B cell (primary cell): ENCODE measurements around the gene THSD4. TPM values are rescaled to one million over a fixed set of nuclear protein-coding genes. Genes with fewer than 3 reads are reported as not detected.

ENCODE experiments used
- ATAC-seq: fragments of 200-7000 bp; cut with Tn5 transposase; one replicate; pipeline ENCODE4 v1.10.0; 2021; ENCODE audit warnings: low read depth, mild to moderate bottlenecking, moderate number of reproducible peaks, moderate library complexity
- CTCF ChIA-PET: fragments of 350-600 bp; sonication (Branson Sonifier 250); formaldehyde crosslinking; loops from one replicate; lab custom pipeline; 2021; ENCODE audit warnings: antibody characterized with exemption, inconsistent platforms; lab: Charles Lee
- POLR2A ChIA-PET: fragments of 350-600 bp; sonication (Branson Sonifier 250); formaldehyde crosslinking; loops from one replicate; lab custom pipeline; 2021; ENCODE audit warnings: antibody characterized with exemption; lab: Charles Lee
- DNase-seq: peaks from one replicate; pipeline ENCODE4 v3.0.0; 2013
- H2AFZ ChIP-seq: 2 replicates; pipeline ENCODE4 v1.6.1; 2012; ENCODE audit warnings: mild to moderate bottlenecking, low read depth, low read length; ENCODE audit not compliant: insufficient read depth, poor library complexity, severe bottlenecking
- H3K27ac ChIP-seq, 2 donors: 1 replicate in 1 of 2; 2 replicates in 1 of 2; pipeline ENCODE4 v1.5.1; 2012 to 2013; ENCODE audit warnings: low read length in 2 of 2, mild to moderate bottlenecking in 2 of 2, moderate library complexity in 1 of 2
- H3K27me3 ChIP-seq, 4 experiments: fragments of 200-600 bp in 1 of 4; sonication (generic) in 1 of 4; replicated peaks in 1 of 4; 1 replicate in 2 of 4; 2 replicates in 2 of 4; pipeline versions ENCODE4 v1.6.1 to v1.7.0; 2013 to 2016; ENCODE audit warnings: low read length in 3 of 4, mild to moderate bottlenecking in 2 of 4, mixed read lengths in 1 of 4, moderate library complexity in 1 of 4; ENCODE audit not compliant: insufficient read depth in 4 of 4, control insufficient read depth in 3 of 4; ENCODE audit errors: control extremely low read depth in 1 of 4
- H3K36me3 ChIP-seq, 2 experiments: replicated peaks in 1 of 2; 1 replicate in 1 of 2; 2 replicates in 1 of 2; pipeline versions ENCODE4 v1.6.1 to v1.7.1; 2013; ENCODE audit warnings: low read length in 1 of 2; ENCODE audit not compliant: insufficient read depth in 2 of 2, control insufficient read depth in 1 of 2; ENCODE audit errors: control extremely low read depth in 1 of 2, extremely low read depth in 1 of 2
- H3K4me1 ChIP-seq, 2 donors: fragments of 200-600 bp in 1 of 2; sonication (generic) in 1 of 2; 1 replicate in 1 of 2; 2 replicates in 1 of 2; pipeline versions ENCODE4 v1.5.1 to v1.6.1; 2013 to 2017; ENCODE audit warnings: low read length in 2 of 2; ENCODE audit not compliant: control insufficient read depth in 2 of 2, insufficient read depth in 2 of 2
- H3K4me2 ChIP-seq: replicated peaks from 2 replicates; pipeline ENCODE3; 2012; ENCODE audit warnings: mild to moderate bottlenecking, low read depth, low read length; ENCODE audit not compliant: poor library complexity, severe bottlenecking
- H3K4me3 ChIP-seq, 5 experiments: fragments of 200-600 bp in 1 of 5; sonication (generic) in 1 of 5; 1 replicate in 3 of 5; 2 replicates in 2 of 5; pipeline versions ENCODE4 v1.5.1 to v1.7.0; 2011 to 2016; ENCODE audit warnings: low read length in 4 of 5, mild to moderate bottlenecking in 4 of 5, low read depth in 2 of 5, control low read depth in 1 of 5, moderate library complexity in 1 of 5; ENCODE audit not compliant: insufficient read depth in 1 of 5; ENCODE audit errors: control extremely low read depth in 1 of 5, extremely low read depth in 1 of 5
- H3K79me2 ChIP-seq: fragments of 200-600 bp; sonication (generic); one replicate; pipeline ENCODE4 v1.6.0; 2016; ENCODE audit warnings: low read length; ENCODE audit not compliant: control insufficient read depth, insufficient read depth
- H3K9ac ChIP-seq: fragments of 200-600 bp; sonication (generic); 2 replicates; pipeline ENCODE4 v1.6.1; 2017; ENCODE audit warnings: mild to moderate bottlenecking, low read length, moderate library complexity
- H3K9me3 ChIP-seq, 3 donors: one replicate each; pipeline versions ENCODE4 v1.6.1 to v1.7.1; 2013; ENCODE audit warnings: low read length in 2 of 3; ENCODE audit not compliant: control insufficient read depth in 2 of 3, insufficient read depth in 1 of 3; ENCODE audit errors: control extremely low read depth in 1 of 3
- H4K20me1 ChIP-seq: 2 replicates; pipeline ENCODE4 v1.6.0; 2012; ENCODE audit warnings: mild to moderate bottlenecking, low read length; ENCODE audit not compliant: insufficient read depth, control insufficient read depth, poor library complexity, severe bottlenecking
- H3K27ac Mint-ChIP-seq: one replicate; pipeline ENCODE4 v1.8.0; 2021; ENCODE audit warnings: mixed read lengths
- H3K27me3 Mint-ChIP-seq: one replicate; pipeline ENCODE4 v1.8.0; 2021; ENCODE audit warnings: mixed read lengths
- H3K4me1 Mint-ChIP-seq: one replicate; pipeline ENCODE4 v1.8.0; 2021; ENCODE audit warnings: mixed read lengths
- H3K4me3 Mint-ChIP-seq: one replicate; pipeline ENCODE4 v1.8.0; 2021; ENCODE audit warnings: mixed read lengths
- H3K9me3 Mint-ChIP-seq: one replicate; pipeline ENCODE4 v1.8.0; 2022; ENCODE audit warnings: mixed read lengths; ENCODE audit not compliant: insufficient read depth
- EZH2 ChIP-seq: IDR thresholded peaks from 2 replicates; pipeline ENCODE4 v1.6.1; 2012; ENCODE audit warnings: borderline replicate concordance, low read depth, mild to moderate bottlenecking, moderate library complexity, low read length; ENCODE audit not compliant: insufficient read depth, poor library complexity, severe bottlenecking
- WGBS: methylation state at CpG from one replicate; pipeline ENCODE4 v1.1.5; 2013; ENCODE audit warnings: missing lambda C conversion rate; ENCODE audit not compliant: insufficient coverage; 5-methylcytosine and 5-hydroxymethylcytosine counted together
- intact Hi-C: fragments of 100-400 bp; cut with micrococcal nuclease; formaldehyde crosslinking; loops from one replicate; pipeline ENCODE4 v1.10.0; 2022
- polyA plus RNA-seq: library from polyadenylated mRNA; depleted of rRNA; stranded (reverse); fragments of >200 nt; gene quantifications from 2 replicates; pipeline ENCODE4 v1.2.3, GENCODE V29; 2012
- total RNA-seq, 2 donors: library from RNA; stranded (reverse); fragments of 120-200 nt in 1 of 2; gene quantifications; 1 replicate in 1 of 2; 2 replicates in 1 of 2; pipeline versions ENCODE4 v1.2.3 to v1.2.4, GENCODE V29; 2013 to 2022
- TF ChIP-seq, protein P1 (sequence below): fragments of 200-600 bp; IDR thresholded peaks from one replicate; pipeline ENCODE4 v1.8.0; 2022; ENCODE audit warnings: antibody characterized with exemption, mild to moderate bottlenecking

Gene THSD4
- total and polyA plus RNA-seq, 2 donors (not counting 1 experiment from before 2014, with no cell fraction given): not detected

DNA sequence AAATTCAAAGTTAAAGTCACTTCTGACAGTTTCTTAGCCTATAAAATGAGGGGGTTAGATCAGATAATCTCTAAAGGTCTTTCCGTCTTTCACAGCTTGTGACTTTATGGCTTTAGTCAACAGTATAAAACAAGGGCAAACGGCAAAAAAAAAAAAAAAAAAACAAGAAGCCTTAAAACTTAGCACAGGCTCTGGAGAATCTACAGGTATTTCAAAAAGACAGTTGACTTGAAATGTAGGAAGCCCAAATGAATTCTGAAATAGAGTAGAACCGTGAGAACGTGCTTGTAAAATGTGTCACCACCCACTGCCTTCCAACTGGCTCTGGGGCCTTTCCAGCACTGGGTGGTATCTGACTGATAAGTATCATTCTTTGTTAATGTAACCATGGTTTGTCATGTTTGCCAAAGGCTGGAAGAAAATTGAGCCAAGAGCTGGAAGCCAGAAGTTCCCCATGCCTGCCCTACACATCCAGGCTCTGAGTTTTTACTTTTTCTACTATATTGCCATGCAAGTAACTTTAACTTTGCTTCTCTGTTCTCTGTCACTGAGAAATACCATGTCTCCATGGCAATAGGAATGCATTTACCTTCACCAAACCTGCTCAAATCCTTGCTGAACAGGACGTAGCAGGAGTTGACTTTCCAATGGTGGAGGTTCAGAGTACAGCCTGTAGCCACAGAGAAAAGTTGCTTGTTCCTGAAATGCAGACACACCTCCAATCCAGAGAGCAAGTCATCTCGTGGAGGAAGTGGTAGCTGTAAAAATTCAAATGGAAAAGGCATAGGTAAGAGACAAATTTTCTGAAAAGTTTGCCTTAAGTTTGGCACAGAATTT, 35.8 kb upstream of the THSD4 start:
- ATAC-seq (no peak), DNase-seq (no peak)
- no peak overlapping the region for H3K27ac ChIP-seq
- Mint-ChIP-seq H3K4me3 (no peak overlapping the region), H3K27me3 (peaks cover 14% of the 10 kb centered on the region), H3K27ac (no peak overlapping the region), H3K4me1 (no peaks in the 10 kb centered on the region), H3K9me3 (peaks cover 7% of the 10 kb centered on the region)
- TF ChIP-seq, protein P1, sequence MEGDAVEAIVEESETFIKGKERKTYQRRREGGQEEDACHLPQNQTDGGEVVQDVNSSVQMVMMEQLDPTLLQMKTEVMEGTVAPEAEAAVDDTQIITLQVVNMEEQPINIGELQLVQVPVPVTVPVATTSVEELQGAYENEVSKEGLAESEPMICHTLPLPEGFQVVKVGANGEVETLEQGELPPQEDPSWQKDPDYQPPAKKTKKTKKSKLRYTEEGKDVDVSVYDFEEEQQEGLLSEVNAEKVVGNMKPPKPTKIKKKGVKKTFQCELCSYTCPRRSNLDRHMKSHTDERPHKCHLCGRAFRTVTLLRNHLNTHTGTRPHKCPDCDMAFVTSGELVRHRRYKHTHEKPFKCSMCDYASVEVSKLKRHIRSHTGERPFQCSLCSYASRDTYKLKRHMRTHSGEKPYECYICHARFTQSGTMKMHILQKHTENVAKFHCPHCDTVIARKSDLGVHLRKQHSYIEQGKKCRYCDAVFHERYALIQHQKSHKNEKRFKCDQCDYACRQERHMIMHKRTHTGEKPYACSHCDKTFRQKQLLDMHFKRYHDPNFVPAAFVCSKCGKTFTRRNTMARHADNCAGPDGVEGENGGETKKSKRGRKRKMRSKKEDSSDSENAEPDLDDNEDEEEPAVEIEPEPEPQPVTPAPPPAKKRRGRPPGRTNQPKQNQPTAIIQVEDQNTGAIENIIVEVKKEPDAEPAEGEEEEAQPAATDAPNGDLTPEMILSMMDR: no peak
- TF ChIP-seq EZH2: no peak
- 0% methylated on average over 1 of the region's 6 CpGs for WGBS
- intact Hi-C loops: no loop called here
- no peaks in the 10 kb centered on the region for H4K20me1 ChIP-seq
- H3K4me2 ChIP-seq: no peak overlapping the region
- no peak overlapping the region for H2AFZ ChIP-seq
- H3K9me3 ChIP-seq: no peaks in the 10 kb centered on the region
- H3K4me3 ChIP-seq: no peak overlapping the region
- no peaks in the 10 kb centered on the region for H3K79me2 ChIP-seq
- H3K4me1 ChIP-seq: no peaks in the 10 kb centered on the region
- POLR2A ChIA-PET: interaction anchor here (0.6 kb wide), 1 partner anchor 19 kb away, joined by 6 read pairs; no protein-coding TSS in a partner anchor
- CTCF ChIA-PET: no interaction called here
- no peaks in the 10 kb centered on the region for H3K36me3 ChIP-seq
- H3K9ac ChIP-seq: no peak overlapping the region
- no peaks in the 10 kb centered on the region for H3K27me3 ChIP-seq

DNA sequence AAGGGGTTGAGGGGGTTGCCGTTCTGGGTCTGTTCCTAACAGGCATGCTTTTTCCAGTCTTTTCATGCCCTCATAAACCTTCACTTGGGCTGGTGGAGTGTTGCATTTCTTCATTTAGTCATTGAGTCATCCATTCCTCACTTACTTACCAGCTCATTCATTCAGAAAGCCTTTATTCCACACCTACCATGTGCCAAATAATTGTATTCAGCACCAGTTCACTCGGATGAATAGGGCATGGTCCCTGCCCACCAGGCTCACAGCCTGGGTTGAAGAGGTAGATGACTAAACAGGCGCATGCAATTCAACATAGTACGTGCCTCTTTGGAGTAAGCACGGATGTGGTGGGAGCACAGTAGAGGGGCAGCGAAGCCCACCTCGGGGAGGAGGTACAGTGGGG, 35.1 kb upstream of the THSD4 start:
- peaks cover 3% of the 10 kb centered on the region for H3K9me3 Mint-ChIP-seq
- CTCF ChIA-PET: no interaction called here
- Histone ChIP-seq H4K20me1 (no peaks in the 10 kb centered on the region), H3K4me2 (no peak overlapping the region), H3K79me2 (no peaks in the 10 kb centered on the region), H3K27me3 (no peaks in the 10 kb centered on the region), H2AFZ (no peak overlapping the region), H3K36me3 (no peaks in the 10 kb centered on the region), H3K9ac (no peak overlapping the region), H3K4me3 (no peak overlapping the region), H3K27ac (no peak overlapping the region), H3K4me1 (no peaks in the 10 kb centered on the region), H3K9me3 (no peaks in the 10 kb centered on the region)
- POLR2A ChIA-PET: no interaction called here
- no peak for TF ChIP-seq EZH2
- TF ChIP-seq, protein P1: no peak
- WGBS: 92% methylated on average over 6 of the region's 7 CpGs
- intact Hi-C loops: no loop called here
- no peak overlapping the region for H3K4me3 Mint-ChIP-seq
- H3K4me1 Mint-ChIP-seq: no peaks in the 10 kb centered on the region
- DNase-seq: no peak
- H3K27me3 Mint-ChIP-seq: peaks cover 17% of the 10 kb centered on the region
- H3K27ac Mint-ChIP-seq: no peak overlapping the region
- ATAC-seq: no peak
